Astrocyte (in vitro differentiated cells and primary cell): ENCODE results near the gene IRX5. TPM values are rescaled to one million over a fixed set of nuclear protein-coding genes. Genes with fewer than 3 reads are reported as not detected.

Source experiments
- DNase-seq: peaks from one replicate; pipeline ENCODE4 v3.0.0-alpha.2; 2010; ENCODE audit warnings: low read depth
- FAIRE-seq: peaks from 2 replicates; lab custom pipeline; 2011; peaks lifted over from hg19 to GRCh38; lab: Jason Lieb, UNC
- H2AFZ ChIP-seq: 2 replicates; pipeline ENCODE4 v1.6.0; 2012; ENCODE audit warnings: low read depth, low read length, inconsistent platforms
- H3K27ac ChIP-seq: 2 replicates; pipeline ENCODE4 v1.5.1; 2011; ENCODE audit warnings: low read depth, low read length, inconsistent platforms
- H3K27me3 ChIP-seq: 2 replicates; pipeline ENCODE4 v1.6.0; 2011; ENCODE audit warnings: low read length, inconsistent platforms; ENCODE audit not compliant: insufficient read depth
- H3K36me3 ChIP-seq: 2 replicates; pipeline ENCODE4 v1.5.1; 2011; ENCODE audit warnings: low read length, inconsistent platforms; ENCODE audit not compliant: insufficient read depth
- H3K4me1 ChIP-seq: 2 replicates; pipeline ENCODE4 v1.5.1; 2011; ENCODE audit warnings: low read length, inconsistent platforms; ENCODE audit not compliant: insufficient read depth
- H3K4me2 ChIP-seq: 2 replicates; pipeline ENCODE4 v1.6.0; 2012; ENCODE audit warnings: low read length, inconsistent platforms
- H3K4me3 ChIP-seq: 2 replicates; pipeline ENCODE4 v1.5.1; 2011; ENCODE audit warnings: low read depth, mild to moderate bottlenecking, low read length, inconsistent platforms; ENCODE audit not compliant: insufficient read depth
- H3K79me2 ChIP-seq: 2 replicates; pipeline ENCODE4 v1.6.0; 2012; ENCODE audit warnings: mild to moderate bottlenecking, low read length, inconsistent platforms; ENCODE audit not compliant: insufficient read depth
- H3K9ac ChIP-seq: 2 replicates; pipeline ENCODE4 v1.6.0; 2012; ENCODE audit warnings: mild to moderate bottlenecking, low read length, inconsistent platforms
- H3K9me3 ChIP-seq: 2 replicates; pipeline ENCODE4 v1.5.1; 2012; ENCODE audit warnings: low read depth, mild to moderate bottlenecking, low read length, inconsistent platforms; ENCODE audit not compliant: insufficient read depth
- H4K20me1 ChIP-seq: 2 replicates; pipeline ENCODE4 v1.6.0; 2012; ENCODE audit warnings: low read length, inconsistent platforms; ENCODE audit not compliant: insufficient read depth
- H3K27ac Mint-ChIP-seq: one replicate; pipeline ENCODE4 v1.8.0; 2021; ENCODE audit warnings: mild to moderate bottlenecking, mixed read lengths; ENCODE audit not compliant: unreplicated experiment
- H3K27me3 Mint-ChIP-seq: one replicate; pipeline ENCODE4 v1.8.0; 2021; ENCODE audit warnings: low read depth, mixed read lengths; ENCODE audit not compliant: unreplicated experiment
- H3K36me3 Mint-ChIP-seq: one replicate; pipeline ENCODE4 v1.8.0; 2021; ENCODE audit warnings: low read depth, mixed read lengths; ENCODE audit not compliant: unreplicated experiment
- H3K4me1 Mint-ChIP-seq: one replicate; pipeline ENCODE4 v1.8.0; 2021; ENCODE audit warnings: low read depth, mixed read lengths; ENCODE audit not compliant: unreplicated experiment
- H3K4me3 Mint-ChIP-seq: one replicate; pipeline ENCODE4 v1.8.0; 2021; ENCODE audit warnings: mild to moderate bottlenecking, moderate library complexity, mixed read lengths; ENCODE audit not compliant: unreplicated experiment
- H3K9me3 Mint-ChIP-seq: one replicate; pipeline ENCODE4 v1.8.0; 2021; ENCODE audit warnings: mild to moderate bottlenecking, mixed read lengths; ENCODE audit not compliant: unreplicated experiment
- CTCF ChIP-seq: IDR thresholded peaks from 2 replicates; pipeline ENCODE4 v1.5.1; 2011; ENCODE audit warnings: low read depth, mild to moderate bottlenecking, inconsistent platforms, low read length, moderate library complexity; ENCODE audit not compliant: insufficient read depth
- EZH2 ChIP-seq: IDR thresholded peaks from 2 replicates; pipeline ENCODE4 v1.6.1; 2012; ENCODE audit warnings: mild to moderate bottlenecking, low read length, inconsistent platforms; ENCODE audit not compliant: insufficient read depth
- total RNA-seq: library from RNA; stranded (reverse); gene quantifications from 2 replicates; pipeline ENCODE4 v1.2.1, GENCODE V29; 2021

Gene IRX5
- total RNA-seq, 1 donor from 2014 or later, result 0.57 TPM

- TF ChIP-seq EZH2 (peak; percentile 46), CTCF (no peak)
- Histone ChIP-seq H4K20me1 (peaks cover 45% of the 10 kb centered on the region), H3K27ac (peak overlapping the region; percentile 55), H3K4me1 (peaks cover 20% of the 10 kb centered on the region), H3K36me3 (no peaks in the 10 kb centered on the region), H3K79me2 (peaks cover 58% of the 10 kb centered on the region), H3K4me2 (peak overlapping the region; percentile 99), H2AFZ (peak overlapping the region; percentile 26), H3K4me3 (peak overlapping the region; percentile 59), H3K27me3 (peaks cover 34% of the 10 kb centered on the region), H3K9ac (peak overlapping the region; percentile 74), H3K9me3 (no peaks in the 10 kb centered on the region)
- Mint-ChIP-seq H3K36me3 (no peaks in the 10 kb centered on the region), H3K4me3 (peak overlapping the region; percentile 70), H3K27ac (no peak overlapping the region), H3K27me3 (peaks cover 37% of the 10 kb centered on the region), H3K9me3 (peaks cover 12% of the 10 kb centered on the region), H3K4me1 (peaks cover 2% of the 10 kb centered on the region)
- FAIRE-seq (no peak), DNase-seq (no peak)
These were observed 1.5 kb downstream of the IRX5 start for GRCh38 chr16:54932021-54932660.

GRCh38 chr16:54932737-54933254 lies 2.1 kb downstream of the IRX5 start:
- H3K27me3 Mint-ChIP-seq, result peaks cover 43% of the 10 kb centered on the region
- FAIRE-seq (no peak), DNase-seq (no peak)
- H3K4me1 ChIP-seq, result peaks cover 20% of the 10 kb centered on the region
- no peaks in the 10 kb centered on the region for H3K9me3 ChIP-seq
- no peaks in the 10 kb centered on the region for H3K4me1 Mint-ChIP-seq
- no peaks in the 10 kb centered on the region for H3K36me3 Mint-ChIP-seq
- no peak overlapping the region for H3K27ac Mint-ChIP-seq
- peaks cover 12% of the 10 kb centered on the region for H3K9me3 Mint-ChIP-seq
- H3K9ac ChIP-seq, result peak overlapping the region; percentile 74
- peaks cover 41% of the 10 kb centered on the region for H3K27me3 ChIP-seq
- H2AFZ ChIP-seq, result peak overlapping the region; percentile 26
- H3K4me3 Mint-ChIP-seq, result peak overlapping the region; percentile 14
- peaks cover 61% of the 10 kb centered on the region for H3K79me2 ChIP-seq
- TF ChIP-seq EZH2 (peak; percentile 39), CTCF (no peak)
- H3K36me3 ChIP-seq, result no peaks in the 10 kb centered on the region
- H3K4me2 ChIP-seq, result peak overlapping the region; percentile 99
- peak overlapping the region; percentile 55 for H3K27ac ChIP-seq
- H4K20me1 ChIP-seq, result peaks cover 42% of the 10 kb centered on the region
- H3K4me3 ChIP-seq, result peak overlapping the region; percentile 59
